ENCODE measurements around the gene ZNF609.
"Not testable (repeated sequence)": the region's sequence is repeated elsewhere in the genome, so short reads cannot be mapped to it uniquely, and the experiment has no call there.

Gene ZNF609

DNA sequence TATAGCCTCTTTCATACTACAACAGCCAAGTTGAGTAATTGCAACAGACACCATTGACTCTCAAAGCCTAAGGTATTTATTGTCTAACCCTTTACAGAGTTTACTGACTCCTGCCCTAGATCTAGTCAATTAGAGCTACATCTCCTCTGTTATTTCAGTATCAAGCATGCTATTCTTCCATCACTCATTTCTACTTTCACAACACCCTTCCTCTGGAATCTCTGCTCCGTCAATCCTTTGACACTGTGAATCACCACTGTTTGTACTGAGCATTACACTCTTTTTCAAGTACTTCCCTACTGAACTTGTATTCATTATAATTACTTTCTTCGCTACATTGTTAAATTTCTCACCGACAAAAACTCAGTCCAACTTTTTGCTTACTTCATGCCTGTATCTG is 121.8 kb downstream of the ZNF609 start:
- no peak for DNase-seq (ENCODE audit: low read depth, low spot score)

- no peak for DNase-seq (ENCODE audit: low read depth, low spot score)
These were observed 123.1 kb downstream of the ZNF609 start for GRCh38 chr15:64583519-64583918.

DNA sequence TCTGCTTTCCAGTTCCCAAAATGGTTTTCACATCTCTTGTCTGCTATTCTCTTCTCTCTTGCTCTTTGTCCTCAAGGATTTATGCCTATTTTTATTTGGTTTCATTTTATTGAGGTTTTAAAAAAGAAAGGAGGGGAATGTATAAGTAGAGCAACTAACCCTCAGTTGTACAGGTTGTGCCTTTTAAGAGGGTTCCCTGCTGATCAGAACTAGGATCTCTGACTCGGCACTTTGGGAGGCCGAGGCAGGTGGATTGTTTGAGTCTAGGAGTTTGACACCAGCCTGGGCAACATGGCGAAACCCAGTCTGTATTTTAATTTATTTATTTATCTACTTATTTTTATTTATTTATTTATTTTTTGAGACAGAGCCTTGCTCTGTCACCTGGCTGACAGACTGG is 123.6 kb downstream of the ZNF609 start:
- no peak for DNase-seq (ENCODE audit: low read depth, low spot score)

DNA sequence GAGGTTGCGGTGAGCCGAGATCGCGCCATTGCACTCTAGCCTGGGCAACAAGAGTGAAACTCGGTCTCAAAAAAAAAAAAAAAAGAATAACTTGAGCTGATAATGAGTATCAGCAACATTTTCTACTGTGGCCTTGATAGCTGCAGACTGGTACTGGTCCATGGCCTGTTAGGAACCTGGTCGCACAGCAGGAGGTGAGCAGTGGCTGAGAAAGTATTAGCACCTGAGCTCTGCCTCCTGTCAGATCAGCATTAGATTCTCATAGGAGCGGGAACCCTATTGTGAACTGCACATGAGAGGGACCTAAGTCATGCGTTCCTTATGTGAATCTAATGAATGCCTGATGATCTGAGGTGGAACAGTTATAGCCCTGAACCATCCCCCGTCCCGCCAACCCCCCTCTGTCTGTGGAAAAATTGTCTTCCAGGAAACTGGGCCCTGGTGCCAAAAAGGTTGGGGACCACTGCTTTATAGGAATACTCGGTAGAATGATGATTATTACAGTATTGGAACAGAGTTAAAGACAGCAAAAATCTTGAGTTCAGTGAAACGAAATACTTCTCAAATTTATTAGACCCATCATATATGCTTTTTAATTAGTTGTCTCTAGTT is 126.0 kb downstream of the ZNF609 start:
- DNase-seq (ENCODE audit: low read depth, low spot score): no peak

- no peak for DNase-seq (ENCODE audit: low read depth, low spot score)
These were observed 126.6 kb downstream of the ZNF609 start for GRCh38 chr15:64586984-64587383.

- no peak for DNase-seq (ENCODE audit: low read depth, low spot score)
These were observed 129.2 kb downstream of the ZNF609 start for GRCh38 chr15:64589435-64590084.

- not testable (repeated sequence) for DNase-seq (ENCODE audit: low read depth, low spot score)
These were observed 132.5 kb downstream of the ZNF609 start for GRCh38 chr15:64592845-64593244.

DNA sequence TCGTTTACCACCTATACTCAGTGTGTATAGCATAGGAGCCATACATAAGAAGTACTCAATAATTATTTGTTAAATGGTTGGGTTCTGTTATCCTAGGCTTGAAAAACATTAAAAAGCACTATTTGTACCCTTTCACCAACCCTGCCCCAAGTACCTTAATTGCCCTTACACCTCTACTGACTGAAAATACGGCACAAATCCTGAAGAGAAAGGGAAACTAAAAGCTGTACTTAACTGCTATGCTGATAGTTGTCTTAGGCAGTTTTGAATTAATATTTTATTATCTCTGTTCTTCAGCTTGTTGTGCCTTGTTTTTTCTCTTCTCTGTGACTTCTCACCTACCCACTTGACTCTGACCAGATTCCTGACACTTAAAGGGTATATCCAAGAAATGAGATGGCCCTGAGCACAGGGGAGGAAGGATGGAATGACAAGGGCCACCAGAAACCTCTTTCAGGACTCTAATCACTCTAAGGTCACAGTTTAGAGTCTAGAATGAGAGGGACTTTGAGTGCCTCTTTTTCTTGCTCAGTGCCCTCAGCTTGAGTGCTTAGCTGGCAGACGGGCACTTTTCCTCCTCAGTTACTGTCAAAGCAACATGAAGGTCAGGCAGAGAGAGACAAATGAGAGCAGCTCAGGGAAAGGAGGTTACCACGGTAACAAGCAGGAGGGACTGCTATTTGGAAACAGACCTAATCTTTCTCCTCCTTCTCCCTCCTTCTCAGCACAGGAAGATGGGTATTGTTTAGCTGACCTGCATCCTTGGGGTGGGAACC is 136.5 kb downstream of the ZNF609 start:
- peak; percentile 18 for DNase-seq (ENCODE audit: low read depth, low spot score)

- no peak for DNase-seq (ENCODE audit: low read depth, low spot score)
These were observed 137.1 kb downstream of the ZNF609 start for GRCh38 chr15:64597477-64597822.

DNA sequence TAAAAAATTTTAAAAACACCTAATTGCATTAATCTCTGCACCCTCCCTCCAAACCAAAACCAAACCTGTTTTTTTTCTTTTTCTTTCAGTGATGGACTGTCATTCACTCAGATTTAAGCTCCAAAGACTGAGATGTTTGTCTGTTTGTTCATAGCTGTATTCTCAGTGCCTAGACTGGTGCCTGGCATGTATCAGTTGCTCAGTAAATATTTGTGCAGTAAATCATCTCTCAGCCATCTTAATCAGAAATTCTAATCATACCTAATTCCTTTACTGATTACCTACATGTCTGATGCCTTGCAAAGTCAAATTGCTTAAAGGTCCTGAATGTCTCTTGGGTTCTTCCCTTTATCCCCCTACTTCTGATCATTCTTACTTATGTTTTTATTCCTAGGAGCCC is 138.8 kb downstream of the ZNF609 start:
- no peak for DNase-seq (ENCODE audit: low read depth, low spot score)

- no peak for DNase-seq (ENCODE audit: low read depth, low spot score)
These were observed 139.3 kb downstream of the ZNF609 start for GRCh38 chr15:64599716-64600115.

GRCh38 chr15:64600794-64601193 is 140.4 kb downstream of the ZNF609 start:
- DNase-seq (ENCODE audit: low read depth, low spot score): no peak

- DNase-seq (ENCODE audit: low read depth, low spot score): no peak
These were observed 143.9 kb downstream of the ZNF609 start for GRCh38 chr15:64604319-64604718.

DNA sequence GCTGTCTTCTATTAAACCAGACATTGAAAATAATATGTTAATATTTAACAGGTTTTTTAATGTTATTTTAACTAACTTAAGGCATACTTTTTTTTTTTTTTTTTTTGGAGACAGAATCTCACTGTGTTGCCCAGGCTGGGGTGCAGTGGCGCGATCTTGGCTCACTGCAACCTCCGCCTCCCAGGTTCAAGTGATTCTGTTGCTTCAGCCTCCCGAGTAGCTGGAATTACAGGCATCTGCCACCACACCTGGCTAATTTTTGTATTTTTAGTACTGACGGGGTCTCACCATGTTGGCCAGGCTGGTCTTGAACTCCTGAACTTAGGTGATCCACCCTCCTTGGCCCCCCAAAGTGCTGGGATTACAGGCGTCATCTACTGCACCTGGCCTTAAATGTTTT is 147.0 kb downstream of the ZNF609 start:
- not testable (repeated sequence) for DNase-seq (ENCODE audit: low read depth, low spot score)

DNA sequence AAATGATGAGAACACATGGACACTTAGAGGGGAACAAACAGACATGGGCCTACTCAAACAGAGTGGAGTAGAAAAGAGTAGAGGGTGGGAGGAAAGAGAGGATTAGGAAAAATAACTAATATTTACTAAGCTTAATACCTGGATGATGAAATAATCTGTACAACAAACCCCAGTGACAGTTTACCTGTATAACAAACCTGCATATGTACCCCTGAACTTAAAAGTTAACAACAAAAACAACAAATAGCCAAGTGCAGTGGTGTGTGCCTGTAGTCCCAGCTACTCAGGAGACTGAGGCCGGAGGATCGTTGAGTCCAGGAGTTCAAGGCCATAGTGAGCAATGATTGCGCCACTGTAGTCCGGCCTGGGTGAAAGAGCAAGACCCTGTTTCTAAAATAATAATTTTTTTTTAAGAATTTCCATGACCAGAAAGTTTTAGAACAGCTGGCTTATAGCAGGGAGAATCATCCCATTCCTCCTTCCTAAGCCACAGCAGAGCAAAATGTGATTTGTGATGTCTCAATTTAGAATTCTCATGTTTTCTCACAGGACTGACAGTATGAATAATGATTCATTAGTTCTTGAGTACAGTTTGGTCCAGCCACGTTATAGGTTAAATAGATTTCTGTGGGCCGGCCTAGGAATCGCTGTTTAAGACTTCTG is 150.0 kb downstream of the ZNF609 start:
- DNase-seq (ENCODE audit: low read depth, low spot score): no peak

DNA sequence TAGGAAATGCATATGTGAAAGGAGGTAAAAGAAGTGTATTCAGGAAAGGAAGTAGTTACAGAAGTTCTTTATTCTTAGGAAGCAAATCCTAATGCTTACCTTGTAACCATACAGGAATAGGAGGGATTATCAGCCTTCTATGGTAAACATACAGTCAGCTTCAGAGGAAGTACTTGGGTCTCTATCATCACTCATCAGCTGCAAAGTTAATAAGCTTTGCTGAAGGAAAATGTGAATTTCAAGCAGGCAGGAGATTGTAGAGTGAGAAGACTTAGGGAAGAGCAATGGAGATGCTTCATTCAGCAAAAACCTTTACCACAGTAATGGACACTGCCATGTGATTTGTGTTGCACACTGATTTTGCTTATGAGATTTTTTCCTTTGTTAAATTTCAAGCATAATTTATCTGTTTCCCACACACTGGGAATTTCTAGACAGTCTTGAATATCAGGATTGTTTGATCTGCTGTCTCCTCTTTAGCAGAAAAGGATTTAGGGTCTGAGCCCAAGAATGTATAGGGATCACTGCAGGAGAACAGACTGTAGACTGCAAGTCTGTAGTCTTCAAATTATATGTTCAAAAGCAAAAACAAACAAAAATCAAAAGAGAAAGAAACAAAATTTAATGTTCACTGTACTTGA is 150.8 kb downstream of the ZNF609 start:
- no peak for DNase-seq (ENCODE audit: low read depth, low spot score)

GRCh38 chr15:64614519-64614918 is 154.1 kb downstream of the ZNF609 start:
- no peak for DNase-seq (ENCODE audit: low read depth, low spot score)

- DNase-seq (ENCODE audit: low read depth, low spot score): no peak
These were observed 157.3 kb downstream of the ZNF609 start for GRCh38 chr15:64617727-64618126.

DNA sequence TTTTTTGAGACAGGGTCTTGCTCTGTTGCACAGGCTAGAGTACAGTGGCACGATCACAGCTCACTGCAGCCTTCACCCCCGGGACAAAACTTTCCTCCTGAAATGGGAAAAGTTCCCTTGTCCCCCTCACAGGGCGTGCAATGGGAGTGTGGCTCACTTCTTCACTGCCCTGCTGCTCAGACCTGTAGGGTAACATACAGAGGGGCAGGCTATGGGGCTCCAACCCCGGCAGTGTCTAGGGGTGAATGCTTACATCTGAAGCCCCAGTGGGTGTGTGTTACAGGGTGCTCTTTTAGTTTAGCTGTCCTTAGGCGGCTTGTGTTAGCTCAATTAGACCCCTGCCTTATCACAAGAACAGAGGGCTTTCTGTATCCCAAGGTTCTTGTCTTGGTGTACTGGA is 157.8 kb downstream of the ZNF609 start:
- DNase-seq (ENCODE audit: low read depth, low spot score): no peak

DNA sequence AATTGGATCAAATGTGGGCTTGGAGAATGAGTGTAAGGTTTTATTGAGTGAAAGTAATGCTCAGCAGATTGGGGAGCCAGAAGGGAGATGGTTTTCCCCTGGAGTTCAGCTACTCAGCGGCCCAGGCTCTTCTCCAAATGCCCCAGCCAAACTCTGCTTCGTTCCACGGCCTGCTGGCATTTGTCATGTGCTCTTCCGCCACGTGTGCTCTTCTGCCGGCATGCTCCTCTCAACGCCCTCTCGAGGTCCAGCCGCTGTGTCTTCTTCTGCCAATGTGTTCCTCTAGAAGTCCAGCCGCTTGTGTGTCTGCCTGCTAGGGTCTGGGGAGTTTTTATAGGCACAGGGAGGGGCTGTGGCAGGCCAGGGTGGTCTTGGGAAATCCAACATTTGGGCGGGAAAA is 158.2 kb downstream of the ZNF609 start:
- DNase-seq (ENCODE audit: low read depth, low spot score): no peak

DNA sequence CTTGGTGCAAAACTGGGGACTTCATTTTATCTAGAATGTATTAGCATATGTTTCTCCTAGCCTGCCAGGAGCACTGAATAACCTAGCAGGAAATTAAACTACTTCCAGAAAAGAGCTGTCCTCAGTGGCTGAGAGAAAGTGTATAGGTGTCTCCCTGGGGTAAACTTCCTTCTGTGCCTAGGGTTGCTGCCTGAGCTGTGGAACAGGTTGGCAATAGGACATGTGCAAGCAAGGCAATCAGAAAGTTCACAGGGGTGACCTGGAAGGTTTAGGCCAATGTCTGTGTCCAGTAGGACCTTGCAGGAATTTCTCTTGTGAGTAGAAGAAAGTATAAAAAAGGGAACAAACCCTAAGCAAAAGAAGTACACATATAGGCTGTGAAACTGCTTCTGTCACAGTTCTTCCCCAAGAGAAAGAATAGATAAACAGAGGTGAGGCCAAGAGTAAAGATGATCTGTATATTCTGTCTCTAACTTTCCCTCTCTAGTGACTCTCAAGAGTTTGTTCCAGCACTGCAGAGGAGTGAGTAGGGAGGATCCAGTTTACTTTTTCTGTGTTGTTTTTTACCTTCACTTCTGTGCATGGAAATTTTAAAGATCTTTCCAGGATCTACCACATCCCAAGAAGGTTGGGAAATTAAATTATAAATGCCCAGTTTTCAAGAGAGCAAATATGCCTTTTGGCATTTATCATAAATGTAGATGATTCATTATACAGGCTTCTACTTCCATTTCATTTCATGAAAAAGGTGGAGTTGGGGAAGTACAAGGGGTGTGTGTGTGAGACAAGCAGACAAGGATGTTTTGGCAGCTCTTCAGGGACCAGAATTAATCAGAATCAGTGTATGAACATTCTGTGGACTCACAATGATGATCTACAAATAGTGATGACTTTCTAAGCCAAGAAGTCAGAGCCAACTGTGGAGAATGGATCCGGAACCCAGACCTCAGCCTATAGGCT is 159.8 kb downstream of the ZNF609 start:
- no peak for DNase-seq (ENCODE audit: low read depth, low spot score)
